T-helper 9 cell (primary cell): Measurements from ENCODE around the gene JAK2.
"Not testable (repeated sequence)": the region's sequence is repeated elsewhere in the genome, so short reads cannot be mapped to it uniquely, and the experiment has no call there.

Source experiments
- DNase-seq: peaks from one replicate; pipeline ENCODE4 v3.0.0-alpha.2; 2020

The JAK2 gene

GRCh38 chr9:5043381-5043780 lies 58.3 kb downstream of the JAK2 start:
- DNase-seq = no peak

DNA sequence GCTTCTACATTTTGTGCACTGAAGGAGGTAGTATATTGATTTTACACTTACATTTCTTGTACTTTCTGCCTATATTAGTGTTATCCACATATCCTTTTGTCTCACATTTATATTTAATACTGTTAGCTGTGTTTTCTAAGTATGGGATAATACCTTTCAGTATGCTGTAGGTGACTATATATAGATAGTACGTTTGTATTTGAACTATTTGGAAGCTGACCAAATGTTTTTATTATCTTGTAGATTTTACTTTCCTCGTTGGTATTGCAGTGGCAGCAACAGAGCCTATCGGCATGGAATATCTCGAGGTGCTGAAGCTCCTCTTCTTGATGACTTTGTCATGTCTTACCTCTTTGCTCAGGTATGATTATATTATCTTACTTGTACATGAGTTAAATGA lies 59.1 kb downstream of the JAK2 start:
- DNase-seq = no peak

- no peak for DNase-seq
Observed at GRCh38 chr9:5052838-5053237, 67.8 kb downstream of the JAK2 start.

GRCh38 chr9:5062631-5063030 lies 77.6 kb downstream of the JAK2 start:
- DNase-seq = no peak

GRCh38 chr9:5072871-5073270 lies 87.8 kb downstream of the JAK2 start:
- no peak for DNase-seq

GRCh38 chr9:5073701-5074100 lies 88.6 kb downstream of the JAK2 start:
- DNase-seq = no peak

DNA sequence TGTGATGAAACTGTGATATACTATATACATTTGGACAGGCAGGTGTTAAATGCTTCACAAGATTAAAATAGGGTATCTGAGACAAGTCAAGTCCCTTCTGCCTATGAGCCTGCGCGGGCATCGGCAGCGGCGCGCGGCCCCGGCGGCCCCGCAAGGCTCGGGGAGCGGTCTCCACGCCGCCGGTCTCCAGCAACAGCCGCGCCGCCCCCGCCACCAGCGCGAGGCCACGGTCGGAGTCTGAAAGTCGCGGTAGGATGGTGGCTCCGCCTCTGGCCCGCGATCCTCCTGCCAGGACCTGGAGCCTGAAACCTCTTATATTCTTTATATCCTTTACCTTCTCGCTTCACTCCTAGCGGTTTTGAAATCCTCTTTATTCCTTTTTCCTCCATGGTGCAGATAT lies 100.9 kb downstream of the JAK2 start:
- DNase-seq = no peak

GRCh38 chr9:5089737-5090136 lies 104.7 kb downstream of the JAK2 start:
- DNase-seq = no peak

DNA sequence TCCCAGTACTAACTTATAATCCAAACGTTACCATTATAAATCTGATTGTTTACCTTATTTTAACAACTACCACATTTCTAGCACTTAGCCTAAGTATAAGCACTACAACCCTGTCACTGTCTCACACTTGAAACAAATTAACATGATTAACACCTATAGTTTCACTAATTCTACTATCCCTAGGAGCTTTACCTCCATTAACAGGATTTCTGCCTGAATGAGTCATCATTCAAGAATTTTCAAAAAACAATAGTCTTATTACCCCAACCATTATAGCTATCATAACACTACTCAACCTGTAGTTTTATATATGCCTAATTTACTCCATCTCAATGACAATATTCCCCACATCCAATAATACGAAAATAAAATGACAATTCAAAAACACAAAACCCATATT lies 110.7 kb downstream of the JAK2 start:
- DNase-seq = no peak

DNA sequence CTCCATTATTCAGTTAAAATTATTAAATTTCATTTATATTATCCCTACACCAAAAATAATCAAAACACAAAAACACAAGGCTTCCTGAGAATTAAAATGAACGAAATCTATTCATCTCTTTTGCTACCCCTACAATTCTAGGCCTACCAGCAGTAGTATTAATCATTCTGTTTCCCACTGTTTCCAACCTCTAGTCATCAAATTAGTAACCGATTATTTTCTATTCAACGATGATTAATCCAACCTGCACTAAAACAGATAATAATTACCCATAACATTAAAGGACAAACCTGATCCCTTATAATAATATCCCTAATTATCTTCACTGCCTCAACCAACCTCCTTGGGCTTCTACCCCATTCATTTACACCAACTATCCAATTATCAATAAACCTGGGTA lies 114.4 kb downstream of the JAK2 start:
- no peak for DNase-seq

GRCh38 chr9:5101127-5101526 lies 116.1 kb downstream of the JAK2 start:
- DNase-seq = not testable (repeated sequence)

- not testable (repeated sequence) for DNase-seq
Observed at GRCh38 chr9:5106517-5106916, 121.4 kb downstream of the JAK2 start.

- no peak for DNase-seq
Observed at GRCh38 chr9:5110867-5111681, 126.0 kb downstream of the JAK2 start.

- no peak for DNase-seq
Observed at GRCh38 chr9:5111696-5112095, 126.6 kb downstream of the JAK2 start.

DNA sequence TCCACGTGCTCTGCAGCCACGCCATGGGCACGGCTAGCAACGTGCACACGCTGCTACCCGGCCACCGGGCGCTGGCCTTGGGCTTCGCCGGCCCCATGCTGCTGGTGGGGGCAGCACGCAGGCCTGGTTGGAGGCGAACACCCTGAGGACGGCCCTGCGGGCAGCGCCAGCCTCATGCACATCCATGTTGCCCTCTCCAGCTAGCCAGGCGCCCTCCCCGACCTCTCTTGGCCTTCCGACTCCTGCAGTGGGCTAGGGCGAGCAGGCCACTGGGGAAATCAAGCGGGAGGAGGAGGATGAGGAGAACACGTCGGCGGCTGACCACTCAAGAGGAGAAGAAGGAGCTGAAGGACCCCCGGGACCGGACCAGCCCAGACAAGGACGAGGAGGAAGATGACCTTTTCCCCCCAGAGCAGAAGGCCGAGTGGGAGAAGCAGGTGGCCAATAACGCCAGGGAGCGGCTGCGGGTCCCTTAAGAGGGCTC lies 127.1 kb downstream of the JAK2 start:
- DNase-seq = no peak

- DNase-seq = no peak
Observed at GRCh38 chr9:5112646-5113045, 127.6 kb downstream of the JAK2 start.

DNA sequence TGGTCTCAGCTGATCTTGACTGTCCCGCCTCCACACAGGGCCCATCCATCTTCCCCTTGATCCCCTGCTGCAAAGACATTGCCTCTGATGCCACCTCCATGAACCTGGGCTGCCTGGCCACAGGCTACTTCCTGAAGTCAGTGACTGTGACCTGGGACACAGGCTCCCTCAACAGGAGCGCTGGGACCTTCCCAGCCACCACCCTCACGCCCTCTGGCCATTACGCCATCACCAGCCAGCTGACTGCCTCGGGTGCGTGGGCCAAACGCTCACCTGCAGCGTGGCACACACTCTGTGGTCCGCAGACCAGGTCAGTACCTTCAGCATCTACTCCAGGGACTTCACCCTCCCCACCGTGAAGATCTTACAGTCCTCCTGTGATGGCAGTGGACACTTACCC lies 128.5 kb downstream of the JAK2 start:
- no peak for DNase-seq

- no peak for DNase-seq
Observed at GRCh38 chr9:5113994-5114748, 129.1 kb downstream of the JAK2 start.

DNA sequence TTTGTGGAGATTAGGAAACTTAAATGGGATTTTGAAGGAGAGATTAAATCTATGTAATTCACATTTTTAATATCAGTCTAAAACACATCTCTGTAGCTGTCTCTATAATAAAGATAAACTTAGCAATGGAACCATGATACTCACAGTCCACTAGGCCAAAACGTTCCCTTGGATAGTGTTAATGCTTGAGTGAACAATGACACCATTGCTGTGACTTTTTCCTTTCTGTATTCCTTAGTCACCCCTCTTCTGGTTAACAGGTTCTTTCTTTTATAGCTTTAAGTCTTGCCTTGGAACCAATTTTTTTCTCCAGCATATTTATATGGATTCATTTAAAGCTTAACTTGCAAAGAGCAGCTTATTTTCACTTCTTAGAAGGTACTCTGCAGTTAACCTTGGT lies 137.0 kb downstream of the JAK2 start:
- DNase-seq = no peak

GRCh38 chr9:5122516-5122915 lies 137.4 kb downstream of the JAK2 start:
- no peak for DNase-seq

- no peak for DNase-seq
Observed at GRCh38 chr9:5140151-5140550, 155.1 kb downstream of the JAK2 start.

GRCh38 chr9:5144217-5144616 lies 159.1 kb downstream of the JAK2 start:
- DNase-seq = no peak

- DNase-seq = no peak
Observed at GRCh38 chr9:5146241-5146640, 161.2 kb downstream of the JAK2 start.
